CD4-positive, alpha-beta memory T cell (primary cell): Measurements from ENCODE around the gene SH2D5. TPM values are rescaled to one million over a fixed set of nuclear protein-coding genes. Genes with fewer than 3 reads are reported as not detected.
A peak's percentile ranks its signal among the peaks of the same experiment; 100 is the strongest.

Experiments
- CTCF ChIA-PET: fragments of 350-600 bp; sonication (Branson Sonifier 250); formaldehyde crosslinking; loops from one replicate; lab custom pipeline; 2021; ENCODE audit warnings: inconsistent platforms; ENCODE audit not compliant: partially characterized antibody; lab: Charles Lee
- POLR2A ChIA-PET: fragments of 350-600 bp; sonication (Branson Sonifier 250); formaldehyde crosslinking; loops from one replicate; lab custom pipeline; 2021; ENCODE audit not compliant: partially characterized antibody; lab: Charles Lee
- DNase-seq, 5 donors: peaks; one replicate each; pipeline versions ENCODE4 v3.0.0 to v3.0.0-alpha.2; 2020 to 2022; ENCODE audit warnings: mixed read lengths in 1 of 5
- H3K27ac ChIP-seq: one replicate; pipeline ENCODE4 v1.7.0; 2013; ENCODE audit warnings: low read depth, low read length
- H3K27me3 ChIP-seq: 2 replicates; pipeline ENCODE4 v1.7.0; 2013; ENCODE audit warnings: mild to moderate bottlenecking, low read length, moderate library complexity; ENCODE audit not compliant: insufficient read depth
- H3K36me3 ChIP-seq: 2 replicates; pipeline ENCODE4 v1.7.0; 2013; ENCODE audit warnings: mild to moderate bottlenecking, low read length, moderate library complexity; ENCODE audit not compliant: insufficient read depth
- H3K4me1 ChIP-seq: 2 replicates; pipeline ENCODE4 v1.7.0; 2013; ENCODE audit warnings: mild to moderate bottlenecking, low read length, moderate library complexity; ENCODE audit not compliant: insufficient read depth
- H3K4me3 ChIP-seq, 2 donors: one replicate each; pipeline ENCODE4 v1.7.0; 2013; ENCODE audit warnings: low read length in 2 of 2, mild to moderate bottlenecking in 1 of 2
- H3K9me3 ChIP-seq, 2 donors: one replicate each; pipeline ENCODE4 v1.7.0; 2013; ENCODE audit warnings: low read length in 2 of 2, control low read depth in 1 of 2; ENCODE audit not compliant: control insufficient read depth in 1 of 2
- H3K27ac Mint-ChIP-seq, 7 donors: one replicate each; pipeline ENCODE4 v1.8.0; 2020 to 2021; ENCODE audit warnings: mixed read lengths in 7 of 7, mild to moderate bottlenecking in 6 of 7, inconsistent platforms in 3 of 7, moderate library complexity in 3 of 7
- H3K27me3 Mint-ChIP-seq, 2 donors: one replicate each; pipeline ENCODE4 v1.8.0; 2020 to 2021; ENCODE audit warnings: mixed read lengths in 2 of 2
- H3K36me3 Mint-ChIP-seq, 2 donors: one replicate each; pipeline ENCODE4 v1.8.0; 2020 to 2021; ENCODE audit warnings: mixed read lengths in 2 of 2, inconsistent platforms in 1 of 2, mild to moderate bottlenecking in 1 of 2
- H3K4me1 Mint-ChIP-seq, 4 donors: one replicate each; pipeline ENCODE4 v1.8.0; 2020 to 2021; ENCODE audit warnings: mixed read lengths in 4 of 4, mild to moderate bottlenecking in 1 of 4
- H3K4me3 Mint-ChIP-seq, 8 donors: one replicate each; pipeline ENCODE4 v1.8.0; 2020 to 2021; ENCODE audit warnings: mixed read lengths in 8 of 8, mild to moderate bottlenecking in 7 of 8, moderate library complexity in 6 of 8, inconsistent platforms in 3 of 8
- H3K9me3 Mint-ChIP-seq, 8 donors: one replicate each; pipeline ENCODE4 v1.8.0; 2020 to 2021; ENCODE audit warnings: mixed read lengths in 8 of 8, mild to moderate bottlenecking in 5 of 8, inconsistent platforms in 3 of 8, moderate library complexity in 1 of 8
- intact Hi-C: fragments of 100-400 bp; cut with micrococcal nuclease; formaldehyde crosslinking; loops from one replicate; pipeline ENCODE4 v1.15.1; 2023
- polyA plus RNA-seq, 2 donors: library from polyadenylated mRNA; unstranded; fragments of 300-500 nt; fragmentation: Illumina TruSeq; gene quantifications; one replicate each; pipeline ENCODE4 v1.2.3, GENCODE V29; 2021
- total RNA-seq, 2 experiments: library from RNA; stranded (reverse); gene quantifications; one replicate each; pipeline ENCODE4 v1.2.3, GENCODE V29; 2021

The SH2D5 gene
- total and polyA plus RNA-seq, 4 experiments from 2014 or later, result 0.38 TPM; not detected in 3

DNA sequence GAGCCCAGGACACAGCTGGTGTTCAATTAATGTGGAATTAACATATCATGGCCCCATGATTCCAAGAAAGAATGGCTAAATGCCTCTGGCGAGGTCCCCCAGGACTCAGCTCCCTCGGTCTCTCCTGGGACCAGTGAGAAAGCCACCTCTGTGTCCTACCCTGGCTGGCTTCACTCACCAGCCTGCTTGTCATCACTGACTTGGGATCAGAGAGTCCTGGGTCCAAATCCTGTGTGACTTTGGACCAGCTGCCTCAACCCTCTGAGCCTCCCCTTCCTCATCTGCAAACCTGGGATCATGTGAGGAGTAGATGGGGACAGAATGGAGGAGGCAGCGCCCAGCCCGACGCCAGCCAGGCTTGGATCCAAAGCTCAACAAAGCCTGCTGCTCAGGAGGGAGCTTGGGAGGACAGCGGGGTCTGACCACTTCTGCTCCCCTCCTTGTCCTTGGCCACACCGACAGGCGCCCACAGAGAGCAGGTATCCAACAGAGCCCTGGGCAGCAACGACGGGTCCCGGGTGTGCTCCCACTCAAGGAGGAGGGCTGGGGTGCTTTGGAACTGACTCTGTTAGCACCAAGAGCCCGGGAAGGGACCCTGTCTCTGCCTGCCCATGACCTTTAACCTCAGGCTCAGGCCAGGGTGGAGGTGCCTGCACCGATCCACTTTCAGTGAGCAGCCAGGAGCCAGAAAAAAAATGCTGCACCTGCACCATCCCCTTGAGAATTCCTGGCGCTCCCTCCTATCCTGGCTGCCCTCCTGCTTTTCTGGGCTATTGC is 3.2 kb downstream of the SH2D5 start:
- Histone ChIP-seq H3K4me3 (no peak overlapping the region), H3K4me1 (peaks cover 17% of the 10 kb centered on the region), H3K27me3 (no peaks in the 10 kb centered on the region), H3K36me3 (no peaks in the 10 kb centered on the region), H3K27ac (no peak overlapping the region), H3K9me3 (no peaks in the 10 kb centered on the region)
- ChIA-PET POLR2A (no interaction called here), CTCF (interaction anchor here (0.7 kb wide), 1 partner anchor 33 kb away, joined by 3 read pairs; no protein-coding TSS in a partner anchor)
- peak overlapping the region in 1 of 7 donors; percentile 44 for H3K27ac Mint-ChIP-seq
- DNase-seq, result no peak
- H3K36me3 Mint-ChIP-seq, result peaks cover 0 to 2% of the 10 kb centered on the region in 2 donors
- H3K4me1 Mint-ChIP-seq, result peaks cover 10 to 23% (median 13%) of the 10 kb centered on the region in 4 donors
- peaks cover 3 to 19% of the 10 kb centered on the region in 2 donors for H3K27me3 Mint-ChIP-seq
- peaks cover 0 to 2% (median 0%) of the 10 kb centered on the region in 8 donors for H3K9me3 Mint-ChIP-seq
- no peak overlapping the region for H3K4me3 Mint-ChIP-seq
- intact Hi-C loops, result no loop called here

DNA sequence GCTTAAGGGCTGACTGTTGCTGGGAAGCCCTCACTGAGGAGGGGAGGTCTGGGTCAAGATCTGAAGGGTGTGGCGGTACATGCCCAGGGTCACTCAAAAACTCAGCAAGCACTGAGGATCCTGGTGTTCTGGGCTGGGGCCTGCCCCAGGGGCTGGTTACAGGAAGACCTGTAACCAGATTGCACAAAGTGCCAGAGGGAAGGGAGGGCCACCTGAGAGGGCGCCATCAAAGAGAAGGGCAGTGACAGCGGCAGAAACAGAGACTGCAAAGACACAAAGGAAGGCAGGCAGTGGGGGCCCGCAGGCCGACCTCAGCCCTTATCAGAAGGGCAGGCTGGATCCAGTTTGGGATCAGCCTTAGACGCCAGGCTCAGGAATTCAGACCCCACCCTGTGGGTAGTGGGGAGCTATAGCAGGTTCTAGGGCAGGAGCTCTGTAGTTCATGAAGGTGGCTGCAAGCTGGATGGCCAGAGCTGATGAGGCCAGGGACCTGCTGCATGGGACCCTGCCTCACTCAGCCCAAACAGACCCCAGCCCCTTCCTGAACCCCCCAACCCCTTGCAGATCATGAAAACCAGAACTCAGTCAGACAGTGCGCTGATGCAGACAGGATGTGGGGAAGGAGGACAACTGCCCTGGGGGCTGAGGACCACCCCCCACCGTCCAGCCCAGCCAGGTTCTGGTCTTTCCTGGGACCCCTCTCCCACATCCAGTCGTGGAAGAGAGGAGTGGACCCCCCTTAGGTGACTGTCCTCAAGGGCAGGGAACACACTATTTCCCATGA is 3.9 kb downstream of the SH2D5 start:
- H3K36me3 ChIP-seq, result no peaks in the 10 kb centered on the region
- no peak overlapping the region for H3K27ac ChIP-seq
- peaks cover 14% of the 10 kb centered on the region for H3K4me1 ChIP-seq
- no peaks in the 10 kb centered on the region for H3K9me3 ChIP-seq
- Mint-ChIP-seq H3K4me1 (peaks cover 8 to 23% (median 11%) of the 10 kb centered on the region in 4 donors), H3K36me3 (peaks cover 0 to 2% of the 10 kb centered on the region in 2 donors), H3K9me3 (peaks cover 0 to 2% (median 0%) of the 10 kb centered on the region in 8 donors), H3K27ac (peak overlapping the region in 1 of 7 donors; percentile 44), H3K27me3 (peaks cover 3 to 19% of the 10 kb centered on the region in 2 donors), H3K4me3 (no peak overlapping the region)
- DNase-seq, result no peak
- no peaks in the 10 kb centered on the region for H3K27me3 ChIP-seq
- CTCF ChIA-PET, result interaction anchor here (0.7 to 2.2 kb wide), 3 partner anchors 11 to 32 kb away, joined by 3 to 8 read pairs (median 5); partner anchors contain the start of gene KIF17
- no peak overlapping the region for H3K4me3 ChIP-seq
- intact Hi-C loops, result no loop called here
- POLR2A ChIA-PET, result interaction anchor here (1.5 kb wide), 1 partner anchor 58 kb away, joined by 4 read pairs; the partner anchor contains the start of gene HP1BP3

DNA sequence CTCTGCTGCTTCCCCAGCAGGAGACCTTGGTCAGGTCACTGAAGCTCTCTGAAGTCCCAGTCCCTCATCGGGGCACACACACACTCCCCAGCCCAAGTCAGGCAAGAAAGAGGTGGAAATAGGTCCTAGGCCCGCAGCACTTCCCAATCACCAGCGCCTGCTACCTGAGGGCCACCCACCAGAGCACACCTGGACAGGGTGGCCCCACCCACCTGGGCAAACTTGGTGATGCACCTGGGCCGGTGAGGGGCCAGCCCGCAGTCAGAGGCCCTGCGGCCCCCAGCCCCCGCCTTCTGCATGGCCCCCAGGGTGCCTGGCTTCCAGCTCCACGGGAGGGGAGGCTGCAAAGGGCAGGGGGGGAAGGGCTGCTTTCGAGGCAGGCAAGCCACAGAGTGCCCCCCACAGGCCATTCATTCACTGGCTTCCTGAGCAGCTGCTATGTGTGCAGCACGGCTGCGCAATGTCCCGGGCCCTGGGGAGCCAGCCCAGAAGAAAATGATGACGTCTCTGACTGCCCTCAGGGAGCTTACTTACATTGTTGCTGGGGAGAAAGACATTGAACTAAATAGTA is 4.7 kb downstream of the SH2D5 start:
- Histone ChIP-seq H3K27me3 (no peaks in the 10 kb centered on the region), H3K27ac (no peak overlapping the region), H3K36me3 (no peaks in the 10 kb centered on the region), H3K4me3 (no peak overlapping the region), H3K4me1 (peaks cover 7% of the 10 kb centered on the region), H3K9me3 (no peaks in the 10 kb centered on the region)
- intact Hi-C loops, result no loop called here
- peaks cover 4 to 16% (median 5%) of the 10 kb centered on the region in 4 donors for H3K4me1 Mint-ChIP-seq
- no peak overlapping the region for H3K4me3 Mint-ChIP-seq
- peaks cover 0 to 2% (median 0%) of the 10 kb centered on the region in 8 donors for H3K9me3 Mint-ChIP-seq
- peak overlapping the region in 1 of 7 donors; percentile 48 for H3K27ac Mint-ChIP-seq
- POLR2A ChIA-PET, result interaction anchor here (1.5 kb wide), 1 partner anchor 59 kb away, joined by 4 read pairs; the partner anchor contains the start of gene HP1BP3
- H3K36me3 Mint-ChIP-seq, result peaks cover 0 to 2% of the 10 kb centered on the region in 2 donors
- peaks cover 3 to 17% of the 10 kb centered on the region in 2 donors for H3K27me3 Mint-ChIP-seq
- DNase-seq, result no peak
- CTCF ChIA-PET, result interaction anchor here (1.3 to 2.2 kb wide), 2 partner anchors 10 to 31 kb away, joined by 5 to 8 read pairs; partner anchors contain the start of gene KIF17

DNA sequence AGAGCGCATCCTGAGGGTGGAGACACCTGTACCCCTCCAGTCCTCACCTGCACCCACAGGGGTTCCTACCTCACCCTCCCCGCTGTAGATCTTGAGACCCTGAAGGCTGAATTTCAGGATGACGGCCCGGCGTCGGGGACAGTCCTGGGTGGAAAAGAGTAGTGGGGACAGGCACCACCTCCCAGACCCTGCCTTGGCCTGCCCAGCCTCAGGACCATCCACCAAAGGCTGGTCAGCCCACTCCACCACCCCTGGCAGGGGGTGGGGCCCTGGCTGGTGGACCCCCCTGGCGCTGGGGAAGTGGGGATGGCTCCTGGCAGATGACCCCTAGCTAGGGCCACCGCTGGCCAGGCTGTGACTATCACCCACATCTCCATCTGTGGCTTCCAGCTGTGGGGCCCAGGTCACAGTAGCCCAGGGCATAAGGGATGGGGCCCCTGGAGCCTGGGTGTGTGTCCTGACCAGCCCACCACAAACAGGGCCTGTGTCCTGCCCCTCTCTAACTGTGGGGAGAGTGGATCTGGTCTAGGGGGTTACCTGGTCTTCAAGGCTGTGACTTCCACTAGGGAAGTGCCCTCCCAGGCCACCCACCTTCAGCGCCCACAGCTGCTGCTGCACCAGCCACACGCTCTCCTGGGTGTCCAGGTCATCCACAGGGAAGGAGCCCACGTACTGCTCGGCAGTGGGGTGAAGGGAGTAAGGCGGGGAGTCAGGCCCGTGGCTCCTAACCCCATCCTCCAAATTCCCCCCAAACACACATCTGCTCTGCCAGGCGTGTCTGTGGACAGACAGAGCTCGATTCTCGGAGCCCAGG is 5.4 kb downstream of the SH2D5 start:
- H3K9me3 ChIP-seq, result no peaks in the 10 kb centered on the region
- Mint-ChIP-seq H3K36me3 (no peaks in the 10 kb centered on the region), H3K9me3 (peaks cover 0 to 2% (median 0%) of the 10 kb centered on the region in 8 donors), H3K4me1 (peaks cover 4 to 9% (median 4%) of the 10 kb centered on the region in 4 donors), H3K4me3 (no peak overlapping the region), H3K27ac (peak overlapping the region in 1 of 7 donors; percentile 48), H3K27me3 (peaks cover 2 to 15% of the 10 kb centered on the region in 2 donors)
- H3K27me3 ChIP-seq, result no peaks in the 10 kb centered on the region
- no peak for DNase-seq
- POLR2A ChIA-PET, result interaction anchor here (0.5 to 1.5 kb wide), 2 partner anchors 24 to 59 kb away, joined by 3 to 4 read pairs; partner anchors contain the start of gene HP1BP3
- CTCF ChIA-PET, result interaction anchor here (1.3 to 2.2 kb wide), 3 partner anchors 10 to 30 kb away, joined by 5 to 8 read pairs (median 5); partner anchors contain the start of gene KIF17
- peaks cover under 1% of the 10 kb centered on the region for H3K4me1 ChIP-seq
- H3K4me3 ChIP-seq, result no peak overlapping the region
- H3K27ac ChIP-seq, result no peak overlapping the region
- H3K36me3 ChIP-seq, result no peaks in the 10 kb centered on the region
- intact Hi-C loops, result no loop called here

DNA sequence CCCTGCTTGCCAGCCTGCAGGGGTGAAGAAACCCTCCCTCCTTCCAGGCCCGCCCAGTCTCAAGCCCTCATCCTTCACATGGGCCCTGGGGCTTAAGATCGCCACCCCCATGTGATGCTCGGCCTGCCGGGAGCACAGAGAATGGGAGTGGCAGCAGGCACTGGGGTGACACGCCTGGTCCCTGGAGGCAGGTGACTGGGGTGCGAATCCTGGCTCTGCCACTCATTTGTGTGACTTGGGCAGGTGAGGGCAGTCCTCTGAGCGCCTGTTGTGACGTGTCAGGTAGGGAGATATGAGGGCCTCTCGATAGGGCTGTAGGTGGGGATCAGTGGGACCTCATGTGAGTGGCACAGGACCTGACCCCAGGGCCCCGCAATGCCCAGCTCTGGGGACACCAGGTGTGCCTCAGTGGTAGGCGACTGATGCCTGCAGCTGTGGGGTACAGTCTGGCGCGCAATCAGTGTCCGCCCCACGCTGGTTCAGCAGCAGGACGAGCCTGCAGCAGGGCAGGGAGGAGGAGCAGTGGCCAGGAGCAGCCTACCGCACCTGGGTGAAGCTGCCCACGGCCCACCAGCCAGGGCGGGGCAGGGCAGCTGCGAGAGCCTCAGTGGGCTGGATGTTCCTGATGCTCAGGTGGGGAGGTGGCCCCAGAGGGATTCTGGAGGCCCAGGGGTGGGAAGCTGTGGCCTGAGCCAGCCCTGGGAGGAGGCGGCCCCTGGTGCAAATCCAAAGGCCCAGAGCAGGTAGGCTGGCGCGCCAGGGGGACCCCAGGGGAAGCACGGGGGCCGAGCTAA is 6.2 kb downstream of the SH2D5 start:
- H3K4me1 Mint-ChIP-seq, result peaks cover 4 to 9% (median 4%) of the 10 kb centered on the region in 4 donors
- no peaks in the 10 kb centered on the region for H3K36me3 ChIP-seq
- no peak overlapping the region for H3K27ac ChIP-seq
- intact Hi-C loops, result no loop called here
- no peaks in the 10 kb centered on the region for H3K36me3 Mint-ChIP-seq
- no peaks in the 10 kb centered on the region for H3K9me3 ChIP-seq
- peaks cover 0 to 2% (median 0%) of the 10 kb centered on the region in 8 donors for H3K9me3 Mint-ChIP-seq
- H3K27me3 Mint-ChIP-seq, result peaks cover 2 to 13% of the 10 kb centered on the region in 2 donors
- no peaks in the 10 kb centered on the region for H3K4me1 ChIP-seq
- H3K4me3 Mint-ChIP-seq, result no peak overlapping the region
- no peak overlapping the region for H3K27ac Mint-ChIP-seq
- no peak for DNase-seq
- H3K27me3 ChIP-seq, result no peaks in the 10 kb centered on the region
- POLR2A ChIA-PET, result interaction anchor here (0.5 kb wide), 1 partner anchor 25 kb away, joined by 3 read pairs; no protein-coding TSS in a partner anchor
- H3K4me3 ChIP-seq, result no peak overlapping the region
- CTCF ChIA-PET, result interaction anchor here (1.6 to 2.2 kb wide), 2 partner anchors 9 to 29 kb away, joined by 5 to 8 read pairs; partner anchors contain the start of gene KIF17
